Liver (tissue), 3 donors: ENCODE data around the gene TYRO3.

Source experiments
- EGR1 ChIP-seq, 2 donors: IDR thresholded peaks; 2 replicates each; pipeline ENCODE4 v1.6.1; 2016 to 2018; ENCODE audit warnings: antibody characterized with exemption in 2 of 2, low read depth in 2 of 2
- RAD21 ChIP-seq, 2 donors: IDR thresholded peaks; 2 replicates each; pipeline ENCODE4 v1.6.1; 2016; ENCODE audit warnings: antibody characterized with exemption in 2 of 2, mild to moderate bottlenecking in 2 of 2
- RXRA ChIP-seq, 2 donors: IDR thresholded peaks; 2 replicates each; pipeline ENCODE4 v1.6.1; 2017 to 2018; ENCODE audit warnings: antibody characterized with exemption in 2 of 2, mild to moderate bottlenecking in 1 of 2
- SP1 ChIP-seq: IDR thresholded peaks from 2 replicates; pipeline ENCODE4 v1.6.1; 2018; ENCODE audit warnings: antibody characterized with exemption, mild to moderate bottlenecking
- TAF1 ChIP-seq: conservative IDR thresholded peaks from 2 replicates; pipeline ENCODE4 v1.6.1; 2016; ENCODE audit warnings: antibody characterized with exemption, mild to moderate bottlenecking
- ZBTB33 ChIP-seq: IDR thresholded peaks from 2 replicates; pipeline ENCODE4 v1.6.1; 2016; ENCODE audit warnings: antibody characterized with exemption
- TF ChIP-seq, protein P1 (sequence below): fragments of 150-350 bp; IDR thresholded peaks from 2 replicates; pipeline ENCODE4 v1.5.1; 2017; ENCODE audit warnings: improper control_type of control experiment, low read depth, low read length; ENCODE audit not compliant: missing input control
- TF ChIP-seq, protein P2 (sequence below): IDR thresholded peaks from 2 replicates; pipeline ENCODE4 v1.6.1; 2016; ENCODE audit warnings: antibody characterized with exemption
- donor health status: healthy.
- donor health status: healthy.

- no peak for TF ChIP-seq RXRA (IDR thresholded peaks at IDR 0.05)
- TF ChIP-seq TAF1 = no peak
- TF ChIP-seq, protein P1, sequence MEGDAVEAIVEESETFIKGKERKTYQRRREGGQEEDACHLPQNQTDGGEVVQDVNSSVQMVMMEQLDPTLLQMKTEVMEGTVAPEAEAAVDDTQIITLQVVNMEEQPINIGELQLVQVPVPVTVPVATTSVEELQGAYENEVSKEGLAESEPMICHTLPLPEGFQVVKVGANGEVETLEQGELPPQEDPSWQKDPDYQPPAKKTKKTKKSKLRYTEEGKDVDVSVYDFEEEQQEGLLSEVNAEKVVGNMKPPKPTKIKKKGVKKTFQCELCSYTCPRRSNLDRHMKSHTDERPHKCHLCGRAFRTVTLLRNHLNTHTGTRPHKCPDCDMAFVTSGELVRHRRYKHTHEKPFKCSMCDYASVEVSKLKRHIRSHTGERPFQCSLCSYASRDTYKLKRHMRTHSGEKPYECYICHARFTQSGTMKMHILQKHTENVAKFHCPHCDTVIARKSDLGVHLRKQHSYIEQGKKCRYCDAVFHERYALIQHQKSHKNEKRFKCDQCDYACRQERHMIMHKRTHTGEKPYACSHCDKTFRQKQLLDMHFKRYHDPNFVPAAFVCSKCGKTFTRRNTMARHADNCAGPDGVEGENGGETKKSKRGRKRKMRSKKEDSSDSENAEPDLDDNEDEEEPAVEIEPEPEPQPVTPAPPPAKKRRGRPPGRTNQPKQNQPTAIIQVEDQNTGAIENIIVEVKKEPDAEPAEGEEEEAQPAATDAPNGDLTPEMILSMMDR = no peak
- no peak for TF ChIP-seq ZBTB33
- no peak for TF ChIP-seq RAD21 (IDR thresholded peaks at IDR 0.05)
- no peak for TF ChIP-seq EGR1 (IDR thresholded peaks at IDR 0.05; ENCODE audit: low read depth in 2 of 2)
- TF ChIP-seq, protein P2, sequence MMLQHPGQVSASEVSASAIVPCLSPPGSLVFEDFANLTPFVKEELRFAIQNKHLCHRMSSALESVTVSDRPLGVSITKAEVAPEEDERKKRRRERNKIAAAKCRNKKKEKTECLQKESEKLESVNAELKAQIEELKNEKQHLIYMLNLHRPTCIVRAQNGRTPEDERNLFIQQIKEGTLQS = no peak
- TF ChIP-seq SP1 = no peak
These were observed 13.9 kb downstream of the TYRO3 start for GRCh38 chr15:41572866-41573265.
